ENCODE results near the gene CISH.

CISH gene

DNA sequence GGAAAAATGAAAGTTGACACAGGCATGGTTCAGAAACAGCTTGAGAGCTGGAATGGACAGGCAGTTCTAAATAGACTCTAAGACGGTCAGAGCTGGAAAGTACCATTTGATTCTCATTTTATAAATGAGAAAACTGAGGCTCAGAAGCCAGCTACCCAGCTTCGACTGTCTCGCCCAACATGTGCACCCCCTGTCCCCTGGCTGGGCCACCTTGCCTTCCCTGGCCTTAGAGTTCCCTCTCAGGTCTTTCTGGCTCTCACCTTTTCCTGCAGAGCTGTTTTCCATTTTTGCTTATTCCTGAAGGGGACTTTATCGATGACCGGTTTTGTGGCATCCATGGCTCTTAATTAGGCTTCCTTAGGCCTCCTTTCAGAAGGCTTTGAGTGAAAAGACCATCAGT, 45.8 kb upstream of the CISH start:
- no peak overlapping the region for H3K4me3 ChIP-seq (ENCODE audit: low read depth, low read length)
- no peak overlapping the region for H3K27ac ChIP-seq
- TF ChIP-seq, protein P1, sequence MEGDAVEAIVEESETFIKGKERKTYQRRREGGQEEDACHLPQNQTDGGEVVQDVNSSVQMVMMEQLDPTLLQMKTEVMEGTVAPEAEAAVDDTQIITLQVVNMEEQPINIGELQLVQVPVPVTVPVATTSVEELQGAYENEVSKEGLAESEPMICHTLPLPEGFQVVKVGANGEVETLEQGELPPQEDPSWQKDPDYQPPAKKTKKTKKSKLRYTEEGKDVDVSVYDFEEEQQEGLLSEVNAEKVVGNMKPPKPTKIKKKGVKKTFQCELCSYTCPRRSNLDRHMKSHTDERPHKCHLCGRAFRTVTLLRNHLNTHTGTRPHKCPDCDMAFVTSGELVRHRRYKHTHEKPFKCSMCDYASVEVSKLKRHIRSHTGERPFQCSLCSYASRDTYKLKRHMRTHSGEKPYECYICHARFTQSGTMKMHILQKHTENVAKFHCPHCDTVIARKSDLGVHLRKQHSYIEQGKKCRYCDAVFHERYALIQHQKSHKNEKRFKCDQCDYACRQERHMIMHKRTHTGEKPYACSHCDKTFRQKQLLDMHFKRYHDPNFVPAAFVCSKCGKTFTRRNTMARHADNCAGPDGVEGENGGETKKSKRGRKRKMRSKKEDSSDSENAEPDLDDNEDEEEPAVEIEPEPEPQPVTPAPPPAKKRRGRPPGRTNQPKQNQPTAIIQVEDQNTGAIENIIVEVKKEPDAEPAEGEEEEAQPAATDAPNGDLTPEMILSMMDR (IDR thresholded peaks at IDR 0.05; ENCODE audit: low read depth, low read length, missing control alignments) = no peak
- no peaks in the 10 kb centered on the region for H3K36me3 ChIP-seq (replicated peaks)
- in situ Hi-C loops (cut with HindIII; ENCODE audit: low pct_ligation_motif_present, low sequenced_read_pairs) = no loop called here
- no peaks in the 10 kb centered on the region for H3K27me3 ChIP-seq (replicated peaks)
- DNase-seq = no peak

GRCh38 chr3:50656417-50657195, 45.0 kb upstream of the CISH start:
- Histone ChIP-seq H3K27me3 (replicated peaks) (no peaks in the 10 kb centered on the region), H3K36me3 (replicated peaks) (no peaks in the 10 kb centered on the region), H3K27ac (no peak overlapping the region), H3K4me3 (ENCODE audit: low read depth, low read length) (no peak overlapping the region)
- in situ Hi-C loops (cut with HindIII; ENCODE audit: low pct_ligation_motif_present, low sequenced_read_pairs) = no loop called here
- no peak for DNase-seq
- TF ChIP-seq, protein P1 (IDR thresholded peaks at IDR 0.05; ENCODE audit: low read depth, low read length, missing control alignments) = no peak

GRCh38 chr3:50655009-50655830, 43.6 kb upstream of the CISH start:
- DNase-seq = no peak
- Histone ChIP-seq H3K36me3 (replicated peaks) (no peaks in the 10 kb centered on the region), H3K27me3 (replicated peaks) (no peaks in the 10 kb centered on the region), H3K27ac (no peak overlapping the region), H3K4me3 (ENCODE audit: low read depth, low read length) (no peak overlapping the region)
- TF ChIP-seq, protein P1 (IDR thresholded peaks at IDR 0.05; ENCODE audit: low read depth, low read length, missing control alignments) = no peak
- in situ Hi-C loops (cut with HindIII; ENCODE audit: low pct_ligation_motif_present, low sequenced_read_pairs) = no loop called here

- no peaks in the 10 kb centered on the region for H3K27me3 ChIP-seq (replicated peaks)
- H3K36me3 ChIP-seq (replicated peaks) = no peaks in the 10 kb centered on the region
- DNase-seq = no peak
- TF ChIP-seq, protein P1 (IDR thresholded peaks at IDR 0.05; ENCODE audit: low read depth, low read length, missing control alignments) = no peak
- in situ Hi-C loops (cut with HindIII; ENCODE audit: low pct_ligation_motif_present, low sequenced_read_pairs) = no loop called here
- no peak overlapping the region for H3K4me3 ChIP-seq (ENCODE audit: low read depth, low read length)
- H3K27ac ChIP-seq = no peak overlapping the region
These were observed 42.5 kb upstream of the CISH start for GRCh38 chr3:50653937-50654595.

GRCh38 chr3:50652709-50653108, 41.1 kb upstream of the CISH start:
- Histone ChIP-seq H3K4me3 (ENCODE audit: low read depth, low read length) (no peak overlapping the region), H3K36me3 (replicated peaks) (no peaks in the 10 kb centered on the region), H3K27me3 (replicated peaks) (no peaks in the 10 kb centered on the region), H3K27ac (no peak overlapping the region)
- DNase-seq = no peak
- in situ Hi-C loops (cut with HindIII; ENCODE audit: low pct_ligation_motif_present, low sequenced_read_pairs) = no loop called here
- TF ChIP-seq, protein P1 (IDR thresholded peaks at IDR 0.05; ENCODE audit: low read depth, low read length, missing control alignments) = peak; percentile 63
